HL-60/S4 (cell line): ENCODE data around the gene OR5B12.
"Not testable (repeated sequence)": the region's sequence is repeated elsewhere in the genome, so short reads cannot be mapped to it uniquely, and the experiment has no call there.

ENCODE experiments used
- in situ Hi-C: fragments of 300-500 bp; cut with MboI; formaldehyde crosslinking; loops from 2 replicates; pipeline ENCODE4 v1.14.3; 2022; ENCODE audit warnings: low sequenced_read_pairs

Gene OR5B12

GRCh38 chr11:58442136-58442535 is at the start of gene OR5B12:
OR5B12 (minus strand) TSS chr11:58442236; CDS start chr11:58440151, 2,085 bp downstream.
- in situ Hi-C loops: no loop called here

GRCh38 chr11:58490827-58491226 is 48.8 kb upstream of the OR5B12 start:
- in situ Hi-C loops: no loop called here

- in situ Hi-C loops: no loop called here
These were observed 45.1 kb upstream of the OR5B12 start for GRCh38 chr11:58487170-58487569.

GRCh38 chr11:58485961-58486360 is 43.9 kb upstream of the OR5B12 start:
- in situ Hi-C loops: no loop called here

- in situ Hi-C loops: no loop called here
These were observed 29.9 kb upstream of the OR5B12 start for GRCh38 chr11:58471892-58472291.

- in situ Hi-C loops: no loop called here
These were observed 24.3 kb upstream of the OR5B12 start for GRCh38 chr11:58466293-58466692.

- in situ Hi-C loops: no loop called here
These were observed 23.7 kb upstream of the OR5B12 start for GRCh38 chr11:58465690-58466089.

GRCh38 chr11:58451585-58451984 is 9.5 kb upstream of the OR5B12 start:
- in situ Hi-C loops: no loop called here

- in situ Hi-C loops: no loop called here
These were observed 4.3 kb upstream of the OR5B12 start for GRCh38 chr11:58446294-58446693.

GRCh38 chr11:58444300-58444699 is 2.3 kb upstream of the OR5B12 start:
- in situ Hi-C loops: no loop called here

- in situ Hi-C loops: no loop called here
These were observed 3.5 kb downstream of the OR5B12 start for GRCh38 chr11:58438486-58438885.

GRCh38 chr11:58434217-58434616 is 7.8 kb downstream of the OR5B12 start:
- in situ Hi-C loops: no loop called here

- in situ Hi-C loops: no loop called here
These were observed 8.3 kb downstream of the OR5B12 start for GRCh38 chr11:58433638-58434203.

- in situ Hi-C loops: no loop called here
These were observed 12.8 kb downstream of the OR5B12 start for GRCh38 chr11:58429273-58429672.

- in situ Hi-C loops: no loop called here
These were observed 14.0 kb downstream of the OR5B12 start, which contains the start of gene OR5B2 for GRCh38 chr11:58428021-58428420. OR5B2 (minus strand) TSS chr11:58428121; CDS start chr11:58423261, 4,860 bp downstream.

- in situ Hi-C loops: no loop called here
These were observed 35.3 kb downstream of the OR5B12 start, which contains the start of gene OR5B3 for GRCh38 chr11:58406774-58407173. OR5B3 (minus strand) TSS chr11:58406874; CDS start chr11:58403409, 3,465 bp downstream.

- in situ Hi-C loops: not testable (repeated sequence)
These were observed 42.4 kb downstream of the OR5B12 start for GRCh38 chr11:58399622-58400021.

GRCh38 chr11:58395581-58395980 is 46.5 kb downstream of the OR5B12 start:
- in situ Hi-C loops: no loop called here

GRCh38 chr11:58394195-58394594 is 47.8 kb downstream of the OR5B12 start:
- in situ Hi-C loops: no loop called here

- in situ Hi-C loops: no loop called here
These were observed 49.3 kb downstream of the OR5B12 start for GRCh38 chr11:58392746-58393145.

- in situ Hi-C loops: no loop called here
These were observed 50.2 kb downstream of the OR5B12 start for GRCh38 chr11:58391879-58392278.

- in situ Hi-C loops: no loop called here
These were observed 51.4 kb downstream of the OR5B12 start for GRCh38 chr11:58390551-58391063.
